ENCODE results near the gene RBBP8NL.

DNA sequence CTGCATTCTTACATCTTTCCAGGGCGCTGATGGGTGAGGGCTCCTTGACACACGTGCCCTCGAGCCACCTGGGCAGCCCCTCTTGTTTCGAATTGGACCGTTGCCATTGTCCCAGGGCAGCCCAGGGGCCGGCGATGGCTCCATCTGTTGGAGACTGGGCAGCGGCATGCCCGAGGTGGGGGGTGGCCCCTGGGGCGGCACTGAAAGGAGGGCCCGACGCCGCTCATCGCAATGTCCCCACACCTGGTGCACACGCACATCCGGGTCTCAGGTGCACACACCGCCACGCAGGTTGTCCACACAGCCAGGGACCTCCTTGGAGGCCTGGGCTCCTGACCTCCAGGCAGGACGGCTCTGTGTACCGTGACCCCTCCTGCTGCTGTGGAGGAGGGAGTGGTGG, 30.5 kb upstream of the RBBP8NL start:
- TF ChIP-seq, protein P1, sequence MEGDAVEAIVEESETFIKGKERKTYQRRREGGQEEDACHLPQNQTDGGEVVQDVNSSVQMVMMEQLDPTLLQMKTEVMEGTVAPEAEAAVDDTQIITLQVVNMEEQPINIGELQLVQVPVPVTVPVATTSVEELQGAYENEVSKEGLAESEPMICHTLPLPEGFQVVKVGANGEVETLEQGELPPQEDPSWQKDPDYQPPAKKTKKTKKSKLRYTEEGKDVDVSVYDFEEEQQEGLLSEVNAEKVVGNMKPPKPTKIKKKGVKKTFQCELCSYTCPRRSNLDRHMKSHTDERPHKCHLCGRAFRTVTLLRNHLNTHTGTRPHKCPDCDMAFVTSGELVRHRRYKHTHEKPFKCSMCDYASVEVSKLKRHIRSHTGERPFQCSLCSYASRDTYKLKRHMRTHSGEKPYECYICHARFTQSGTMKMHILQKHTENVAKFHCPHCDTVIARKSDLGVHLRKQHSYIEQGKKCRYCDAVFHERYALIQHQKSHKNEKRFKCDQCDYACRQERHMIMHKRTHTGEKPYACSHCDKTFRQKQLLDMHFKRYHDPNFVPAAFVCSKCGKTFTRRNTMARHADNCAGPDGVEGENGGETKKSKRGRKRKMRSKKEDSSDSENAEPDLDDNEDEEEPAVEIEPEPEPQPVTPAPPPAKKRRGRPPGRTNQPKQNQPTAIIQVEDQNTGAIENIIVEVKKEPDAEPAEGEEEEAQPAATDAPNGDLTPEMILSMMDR (IDR thresholded peaks at IDR 0.05) = no peak
- TF ChIP-seq EP300 (IDR thresholded peaks at IDR 0.05) (no peak), POLR2A (IDR thresholded peaks at IDR 0.05) (no peak)

Data from tibial nerve (tissue), 4 donors.